Smooth muscle cell (in vitro differentiated cells): ENCODE measurements around the gene SOWAHA. TPM values are rescaled to one million over a fixed set of nuclear protein-coding genes. Genes with fewer than 3 reads are reported as not detected.

Experiments
- DNase-seq: peaks from one replicate; lab custom pipeline; 2025; ENCODE audit not compliant: unreplicated experiment; lab: John Stamatoyannopoulos, UW
- H2AFZ ChIP-seq: fragments of 200-600 bp; sonication (generic); 2 replicates; pipeline ENCODE4 v1.6.0; 2016; ENCODE audit warnings: antibody characterized with exemption, low read depth, mild to moderate bottlenecking
- H3F3A ChIP-seq: fragments of 200-600 bp; sonication (generic); 2 replicates; pipeline ENCODE4 v1.6.0; 2017; ENCODE audit warnings: antibody characterized with exemption, low read depth
- H3K27ac ChIP-seq: fragments of 200-600 bp; sonication (generic); 2 replicates; pipeline ENCODE4 v1.5.1; 2016; ENCODE audit warnings: low read depth, mild to moderate bottlenecking
- H3K27me3 ChIP-seq: fragments of 200-600 bp; sonication (generic); 2 replicates; pipeline ENCODE4 v1.6.1; 2016; ENCODE audit warnings: low read depth, mild to moderate bottlenecking
- H3K36me3 ChIP-seq: fragments of 200-600 bp; sonication (generic); 2 replicates; pipeline ENCODE4 v1.5.1; 2016; ENCODE audit warnings: low read depth
- H3K4me1 ChIP-seq: fragments of 200-600 bp; sonication (generic); 2 replicates; pipeline ENCODE4 v1.5.1; 2016; ENCODE audit warnings: low read depth
- H3K4me2 ChIP-seq: fragments of 200-600 bp; sonication (generic); 2 replicates; pipeline ENCODE4 v1.6.0; 2016; ENCODE audit warnings: mild to moderate bottlenecking
- H3K4me3 ChIP-seq: fragments of 200-600 bp; sonication (generic); 2 replicates; pipeline ENCODE4 v1.5.1; 2016; ENCODE audit warnings: mild to moderate bottlenecking
- H3K79me2 ChIP-seq: fragments of 200-600 bp; sonication (generic); 2 replicates; pipeline ENCODE4 v1.6.0; 2016; ENCODE audit warnings: low read depth, mild to moderate bottlenecking
- H3K9ac ChIP-seq: fragments of 200-600 bp; sonication (generic); 2 replicates; pipeline ENCODE4 v1.6.0; 2016; ENCODE audit warnings: low read depth
- H3K9me3 ChIP-seq: fragments of 200-600 bp; sonication (generic); replicated peaks from 2 replicates; pipeline ENCODE4 v1.5.1; 2016; ENCODE audit warnings: low read depth
- H4K20me1 ChIP-seq: fragments of 200-600 bp; sonication (generic); 2 replicates; pipeline ENCODE4 v1.6.0; 2016; ENCODE audit warnings: low read depth
- WGBS: methylation state at CpG from one replicate; pipeline ENCODE4 v1.1.7; 2016; ENCODE audit warnings: low lambda C conversion rate; 5-methylcytosine and 5-hydroxymethylcytosine counted together
- polyA plus RNA-seq: library from polyadenylated mRNA; unstranded; fragments of >200 nt; fragmentation: Nextera tagmentation; extraction: Ambion mirVana; gene quantifications from 2 replicates; pipeline ENCODE4 v1.2.1, GENCODE V29; 2016
- total RNA-seq: library from RNA; depleted of rRNA; stranded (reverse); fragments of >200 nt; gene quantifications from 2 replicates; pipeline ENCODE4 v1.2.3, GENCODE V29; 2014
- TF ChIP-seq, protein P1 (sequence below): fragments of 200-600 bp; sonication (generic); IDR thresholded peaks from 2 replicates; pipeline ENCODE4 v1.5.1; 2017; ENCODE audit warnings: borderline replicate concordance, mild to moderate bottlenecking, antibody characterized with exemption; ENCODE audit not compliant: insufficient read depth, poor library complexity, severe bottlenecking

The SOWAHA gene
- total and polyA plus RNA-seq, 2 experiments from 2014 or later = 0.43 to 1.5 TPM

DNA sequence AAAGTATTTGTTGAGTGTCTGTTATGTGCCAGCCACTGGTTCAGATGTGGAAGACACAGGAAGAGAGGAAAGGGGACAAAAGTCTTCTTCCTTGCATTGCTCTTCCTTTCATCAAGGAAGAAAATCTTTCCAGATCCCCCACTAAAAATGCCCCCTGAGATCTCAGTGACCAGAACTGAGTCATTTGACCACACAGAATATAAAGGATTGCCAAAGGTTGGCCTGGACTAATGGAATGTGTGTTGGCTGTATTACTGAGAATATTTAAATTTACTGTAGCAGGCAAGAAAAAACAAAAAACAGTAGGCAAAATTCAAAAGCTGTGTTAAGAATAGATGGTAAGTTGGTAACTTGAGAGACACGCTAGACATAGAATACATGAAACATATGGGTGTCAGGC, 26.0 kb upstream of the SOWAHA start:
- Histone ChIP-seq H3K9me3 (no peaks in the 10 kb centered on the region), H4K20me1 (no peaks in the 10 kb centered on the region), H3K4me2 (no peak overlapping the region), H3K27ac (no peak overlapping the region), H2AFZ (no peak overlapping the region), H3K9ac (no peak overlapping the region), H3K79me2 (no peaks in the 10 kb centered on the region), H3K4me3 (no peak overlapping the region), H3K27me3 (no peaks in the 10 kb centered on the region), H3K4me1 (no peaks in the 10 kb centered on the region), H3K36me3 (no peaks in the 10 kb centered on the region), H3F3A (no peaks in the 10 kb centered on the region)
- WGBS = 95% methylated on average over 1 of the region's 1 CpG
- TF ChIP-seq, protein P1, sequence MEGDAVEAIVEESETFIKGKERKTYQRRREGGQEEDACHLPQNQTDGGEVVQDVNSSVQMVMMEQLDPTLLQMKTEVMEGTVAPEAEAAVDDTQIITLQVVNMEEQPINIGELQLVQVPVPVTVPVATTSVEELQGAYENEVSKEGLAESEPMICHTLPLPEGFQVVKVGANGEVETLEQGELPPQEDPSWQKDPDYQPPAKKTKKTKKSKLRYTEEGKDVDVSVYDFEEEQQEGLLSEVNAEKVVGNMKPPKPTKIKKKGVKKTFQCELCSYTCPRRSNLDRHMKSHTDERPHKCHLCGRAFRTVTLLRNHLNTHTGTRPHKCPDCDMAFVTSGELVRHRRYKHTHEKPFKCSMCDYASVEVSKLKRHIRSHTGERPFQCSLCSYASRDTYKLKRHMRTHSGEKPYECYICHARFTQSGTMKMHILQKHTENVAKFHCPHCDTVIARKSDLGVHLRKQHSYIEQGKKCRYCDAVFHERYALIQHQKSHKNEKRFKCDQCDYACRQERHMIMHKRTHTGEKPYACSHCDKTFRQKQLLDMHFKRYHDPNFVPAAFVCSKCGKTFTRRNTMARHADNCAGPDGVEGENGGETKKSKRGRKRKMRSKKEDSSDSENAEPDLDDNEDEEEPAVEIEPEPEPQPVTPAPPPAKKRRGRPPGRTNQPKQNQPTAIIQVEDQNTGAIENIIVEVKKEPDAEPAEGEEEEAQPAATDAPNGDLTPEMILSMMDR = no peak
- DNase-seq = no peak

DNA sequence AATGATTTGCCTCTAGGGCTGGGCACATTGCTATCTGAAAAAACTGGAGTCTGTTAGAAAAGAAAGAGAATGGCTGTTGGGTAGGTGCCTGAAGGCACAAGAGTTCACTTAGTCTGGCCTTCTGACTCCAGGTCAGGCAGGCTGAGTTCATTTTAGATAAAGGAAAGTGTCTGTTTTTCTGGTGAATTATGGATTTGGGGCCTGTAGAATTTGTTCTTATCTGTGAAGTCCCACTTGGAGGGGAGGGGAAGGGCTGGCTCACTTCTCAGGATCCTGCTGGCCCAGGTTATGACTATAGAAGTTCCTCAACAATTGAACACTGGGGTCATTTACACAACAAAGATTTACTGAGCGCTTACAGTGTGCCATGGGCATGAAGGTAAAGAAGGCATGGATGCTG, 24.6 kb upstream of the SOWAHA start:
- Histone ChIP-seq H3K27me3 (no peaks in the 10 kb centered on the region), H3K79me2 (no peaks in the 10 kb centered on the region), H4K20me1 (no peaks in the 10 kb centered on the region), H3K9ac (no peak overlapping the region), H3K27ac (no peak overlapping the region), H3K4me3 (no peak overlapping the region), H3K4me1 (no peaks in the 10 kb centered on the region), H3K36me3 (no peaks in the 10 kb centered on the region), H3K4me2 (no peak overlapping the region), H3K9me3 (no peaks in the 10 kb centered on the region), H3F3A (no peaks in the 10 kb centered on the region), H2AFZ (no peak overlapping the region)
- TF ChIP-seq, protein P1 = no peak
- WGBS = 77% methylated on average over 1 of the region's 1 CpG
- no peak for DNase-seq

DNA sequence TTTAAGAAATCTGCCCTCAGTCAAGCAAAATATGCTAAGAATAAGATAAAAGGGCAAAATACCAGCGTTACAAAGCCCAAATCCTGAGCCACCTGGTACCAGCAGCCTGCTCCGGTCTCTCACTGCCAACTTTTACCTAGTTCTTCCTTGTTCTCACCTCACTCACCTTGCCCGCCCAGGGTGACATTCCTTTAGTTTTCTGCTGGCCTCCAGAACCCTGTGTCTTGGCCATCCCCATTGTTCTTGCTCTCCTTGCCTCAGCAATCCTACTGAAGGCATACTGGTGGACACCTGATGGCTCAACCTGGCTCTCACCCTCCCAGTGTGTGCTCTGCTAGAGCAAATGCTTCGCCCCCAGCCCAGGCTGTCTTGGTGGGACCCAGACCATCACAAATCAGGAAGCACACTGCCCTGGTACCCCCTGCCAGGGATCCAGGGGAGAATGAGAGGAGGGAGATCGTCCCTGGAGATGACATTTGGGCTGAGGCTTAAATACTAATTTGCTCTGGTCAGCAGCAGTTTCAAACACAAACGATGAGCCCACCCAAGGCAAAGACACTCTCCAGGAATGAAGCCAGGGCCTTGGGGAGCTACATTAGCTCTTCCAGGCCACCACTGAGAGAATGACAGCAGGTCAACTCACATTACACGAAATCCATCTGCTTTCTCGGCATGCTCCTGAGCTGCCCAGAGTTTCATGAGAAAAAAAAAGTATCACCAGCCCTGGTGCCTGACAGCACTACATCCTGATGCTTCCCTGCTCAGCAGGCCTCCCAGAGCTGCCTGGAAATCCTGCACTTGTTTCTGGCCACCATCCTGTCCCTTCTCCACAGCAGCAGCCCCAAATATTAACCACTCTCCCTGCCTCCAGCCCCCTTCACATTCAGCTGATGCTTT, 23.9 kb upstream of the SOWAHA start:
- Histone ChIP-seq H3K27ac (no peak overlapping the region), H3K27me3 (no peaks in the 10 kb centered on the region), H3K9ac (no peak overlapping the region), H3F3A (no peaks in the 10 kb centered on the region), H3K4me3 (no peak overlapping the region), H3K79me2 (no peaks in the 10 kb centered on the region), H4K20me1 (no peaks in the 10 kb centered on the region), H3K9me3 (no peaks in the 10 kb centered on the region), H2AFZ (no peak overlapping the region), H3K36me3 (no peaks in the 10 kb centered on the region), H3K4me1 (no peaks in the 10 kb centered on the region), H3K4me2 (no peak overlapping the region)
- DNase-seq = no peak
- TF ChIP-seq, protein P1 = no peak
- 80% methylated on average over 8 of the region's 8 CpGs for WGBS
